HepG2 (cell line): Measurements from ENCODE around the gene GPR152. TPM values are rescaled to one million over a fixed set of nuclear protein-coding genes. Genes with fewer than 3 reads are reported as not detected.

ENCODE experiments used
- ATAC-seq: fragments of 200-7000 bp; cut with Tn5 transposase; 3 replicates; pipeline ENCODE4 v1.9.1; 2020; ENCODE audit warnings: mild to moderate bottlenecking, moderate library complexity
- BruUV-seq: library from RNA; stranded (reverse); fragments of 400-500 nt; replicated peaks from 2 replicates; lab custom pipeline; 2021; lab: Mats Ljungman, UMichigan
- CTCF ChIA-PET: fragments of 300-600 bp; formaldehyde crosslinking; extraction: SDS; loops from one replicate; lab custom pipeline; 2021; ENCODE audit warnings: low total read pairs, inconsistent platforms, low intra/inter-chr PET ratio; lab: Yijun Ruan, JAX
- POLR2A ChIA-PET: fragments of 350-600 bp; sonication (Branson Sonifier 250); formaldehyde crosslinking; loops from one replicate; lab custom pipeline; 2020; ENCODE audit warnings: antibody characterized with exemption, inconsistent platforms; lab: Yijun Ruan, JAX
- DNase-seq: peaks from one replicate; pipeline ENCODE4 v3.0.0-alpha.2; 2015; ENCODE audit warnings: low spot score
- FAIRE-seq: peaks from 3 replicates; lab custom pipeline; 2011; peaks lifted over from hg19 to GRCh38; lab: Jason Lieb, UNC
- H2AFZ ChIP-seq: one replicate; pipeline ENCODE4 v1.6.1; 2011; ENCODE audit warnings: low read length, inconsistent platforms
- H3K27ac ChIP-seq: fragments of 300-600 bp; 3 replicates; pipeline ENCODE4 v1.8.0; 2011; ENCODE audit warnings: mixed run types, mild to moderate bottlenecking, mixed read lengths, low read length, inconsistent platforms; ENCODE audit not compliant: insufficient read depth; ENCODE audit errors: extremely low read length
- H3K27me3 ChIP-seq, 2 experiments: fragments of 200-600 bp in 1 of 2; 2 replicates in 1 of 2; 3 replicates in 1 of 2; pipeline versions ENCODE4 v1.6.0 to v1.8.0; 2011; ENCODE audit warnings: low read length in 2 of 2, mild to moderate bottlenecking in 2 of 2, moderate library complexity in 2 of 2, inconsistent platforms in 1 of 2; ENCODE audit not compliant: insufficient read depth in 2 of 2, control insufficient read depth in 1 of 2
- H3K36me3 ChIP-seq, 2 experiments: fragments of 200-600 bp in 1 of 2; replicated peaks in 1 of 2; 2 replicates in 1 of 2; 3 replicates in 1 of 2; pipeline versions ENCODE4 v1.5.1 to v1.8.0; 2011; ENCODE audit warnings: low read length in 2 of 2, inconsistent platforms in 1 of 2; ENCODE audit not compliant: insufficient read depth in 2 of 2, control insufficient read depth in 1 of 2
- H3K4me1 ChIP-seq: 2 replicates; pipeline ENCODE4 v1.5.1; 2012; ENCODE audit warnings: low read length, inconsistent platforms; ENCODE audit not compliant: insufficient read depth
- H3K4me2 ChIP-seq: 2 replicates; pipeline ENCODE4 v1.6.0; 2011; ENCODE audit warnings: low read depth, low read length, inconsistent platforms
- H3K4me3 ChIP-seq, 3 experiments: fragments of 200-600 bp in 1 of 3; sonication (generic), shearing (Covaris generic) in 1 of 3; replicated peaks in 1 of 3; 2 replicates each; pipeline ENCODE4 v1.5.1; 2011 to 2016; ENCODE audit warnings: low read length in 3 of 3, inconsistent platforms in 2 of 3, low read depth in 2 of 3, mild to moderate bottlenecking in 2 of 3, control low read depth in 1 of 3, mixed read lengths in 1 of 3; ENCODE audit not compliant: insufficient read depth in 1 of 3
- H3K79me2 ChIP-seq: one replicate; pipeline ENCODE4 v1.6.1; 2011; ENCODE audit warnings: low read length, inconsistent platforms; ENCODE audit not compliant: insufficient read depth
- H3K9ac ChIP-seq: 2 replicates; pipeline ENCODE4 v1.6.0; 2011; ENCODE audit warnings: mild to moderate bottlenecking, low read depth, low read length, inconsistent platforms; ENCODE audit not compliant: insufficient read depth
- H3K9me3 ChIP-seq: 2 replicates; pipeline ENCODE4 v1.5.1; 2012; ENCODE audit warnings: mild to moderate bottlenecking, low read length
- H4K20me1 ChIP-seq: 2 replicates; pipeline ENCODE4 v1.6.0; 2011; ENCODE audit warnings: inconsistent platforms, mild to moderate bottlenecking, low read length, moderate library complexity; ENCODE audit not compliant: insufficient read depth
- AKAP8 ChIP-seq: sonication (generic); formaldehyde crosslinking; IDR thresholded peaks from 2 replicates; pipeline ENCODE4 v1.5.1; 2020; ENCODE audit warnings: mild to moderate bottlenecking, missing genetic modification reagents
- ARNT ChIP-seq: fragments of 450-650 bp; IDR thresholded peaks from 2 replicates; pipeline ENCODE4 v1.6.1; 2017
- FOXA1 ChIP-seq, 2 experiments: fragments of 450-650 bp in 1 of 2; sonication (generic) in 1 of 2; formaldehyde crosslinking in 1 of 2; IDR thresholded peaks; 2 replicates each; pipeline versions ENCODE4 v1.4.0 to v1.6.1; 2016 to 2020; ENCODE audit warnings: missing genetic modification reagents in 1 of 2
- FOXA3 ChIP-seq: IDR thresholded peaks from 2 replicates; pipeline ENCODE4 v1.6.1; 2016; ENCODE audit warnings: missing genetic modification reagents, missing compliant biosample characterization
- FOXK1 ChIP-seq: sonication (generic); formaldehyde crosslinking; IDR thresholded peaks from 2 replicates; pipeline ENCODE4 v1.4.0; 2020; ENCODE audit warnings: low read depth, missing genetic modification reagents, borderline replicate concordance
- FOXO1 ChIP-seq: sonication (generic); formaldehyde crosslinking; IDR thresholded peaks from 2 replicates; pipeline ENCODE4 v1.4.0; 2020; ENCODE audit warnings: missing genetic modification reagents
- GATAD2A ChIP-seq: IDR thresholded peaks from 2 replicates; pipeline ENCODE4 v1.6.1; 2016
- KDM2A ChIP-seq: sonication (generic); formaldehyde crosslinking; IDR thresholded peaks from 2 replicates; pipeline ENCODE4 v1.4.0; 2020; ENCODE audit warnings: low read depth, missing genetic modification reagents, borderline replicate concordance
- MAFF ChIP-seq: IDR thresholded peaks from 2 replicates; pipeline ENCODE4 v1.6.1; 2011; ENCODE audit warnings: low read depth, low read length, improper control_type of control experiment
- MAZ ChIP-seq, 2 experiments: sonication (generic) in 1 of 2; formaldehyde crosslinking in 1 of 2; IDR thresholded peaks; 2 replicates each; pipeline versions ENCODE4 v1.5.0 to v1.6.1; 2012 to 2020; ENCODE audit warnings: low read depth in 2 of 2, mild to moderate bottlenecking in 2 of 2, borderline replicate concordance in 1 of 2, improper control_type of control experiment in 1 of 2, low read length in 1 of 2, missing genetic modification reagents in 1 of 2, moderate library complexity in 1 of 2
- NFYB ChIP-seq: sonication (generic); formaldehyde crosslinking; IDR thresholded peaks from 2 replicates; pipeline ENCODE4 v1.4.0; 2020; ENCODE audit warnings: missing genetic modification reagents
- NFYC ChIP-seq: IDR thresholded peaks from 2 replicates; pipeline ENCODE4 v1.6.1; 2016; ENCODE audit warnings: missing genetic modification reagents, missing compliant biosample characterization
- PCBP1 ChIP-seq: fragments of 200-400 bp; formaldehyde crosslinking; IDR thresholded peaks from 2 replicates; pipeline ENCODE4 v1.6.1; 2017; ENCODE audit warnings: mild to moderate bottlenecking, low read depth, low read length, borderline replicate concordance
- RARG ChIP-seq: sonication (generic); formaldehyde crosslinking; IDR thresholded peaks from 2 replicates; pipeline ENCODE4 v1.4.0; 2020; ENCODE audit warnings: low read depth, mild to moderate bottlenecking, missing genetic modification reagents
- RFXAP ChIP-seq: sonication (generic); formaldehyde crosslinking; IDR thresholded peaks from 2 replicates; pipeline ENCODE4 v1.4.0; 2020; ENCODE audit warnings: missing genetic modification reagents, borderline replicate concordance
- SP2 ChIP-seq: sonication (generic); formaldehyde crosslinking; IDR thresholded peaks from 2 replicates; pipeline ENCODE4 v1.5.1; 2020; ENCODE audit warnings: mild to moderate bottlenecking, missing genetic modification reagents
- YEATS2 ChIP-seq: sonication (generic); formaldehyde crosslinking; IDR thresholded peaks from 2 replicates; pipeline ENCODE4 v1.4.0; 2020; ENCODE audit warnings: missing genetic modification reagents, borderline replicate concordance
- ZNF557 ChIP-seq: sonication (generic); formaldehyde crosslinking; IDR thresholded peaks from 2 replicates; pipeline ENCODE4 v1.4.0; 2020; ENCODE audit warnings: missing genetic modification reagents
- ZNF614 ChIP-seq: IDR thresholded peaks from 2 replicates; pipeline ENCODE4 v1.6.1; 2018; ENCODE audit warnings: missing biosample characterization, missing genetic modification reagents, inconsistent platforms, borderline replicate concordance
- WGBS: methylation state at CpG from one replicate; pipeline ENCODE4 v1.1.6; 2017; ENCODE audit warnings: low lambda C conversion rate; 5-methylcytosine and 5-hydroxymethylcytosine counted together
- in situ Hi-C: cut with HindIII; loops from 2 replicates; pipeline ENCODE4 v1.10.0; 2017; ENCODE audit warnings: low pct_unique_long_range_greater_than_20kb; ENCODE audit not compliant: extremely low pct_ligation_motif_present
- intact Hi-C: fragments of 100-400 bp; cut with micrococcal nuclease; formaldehyde crosslinking; loops from one replicate; pipeline ENCODE4 v1.10.0; 2022; ENCODE audit not compliant: unreplicated experiment
- polyA plus RNA-seq, 8 experiments: library from polyadenylated mRNA; depleted of rRNA in 3 of 8; stranded (reverse) in 7 of 8; unstranded in 1 of 8; fragments of >200 nt; fragmentation: Illumina TruSeq in 4 of 8; extraction: Trizol in 4 of 8; gene quantifications; 2 replicates each; pipeline versions ENCODE4 v1.2.1 to v1.2.3, GENCODE V29; 2011 to 2016; ENCODE audit warnings: low read depth in 4 of 8, missing spikeins in 1 of 8, mixed read lengths in 1 of 8; ENCODE audit not compliant: insufficient read depth in 1 of 8
- total RNA-seq, 5 experiments: library from RNA; depleted of rRNA; stranded (reverse); fragments of >200 nt; fragmentation: Illumina TruSeq; extraction: Trizol; gene quantifications; 2 replicates each; pipeline ENCODE4 v1.2.3, GENCODE V29; 2016; ENCODE audit warnings: low read depth in 1 of 5
- TF ChIP-seq, protein P1 (sequence below): sonication (generic); formaldehyde crosslinking; IDR thresholded peaks from 2 replicates; pipeline ENCODE4 v1.5.0; 2020; ENCODE audit warnings: mild to moderate bottlenecking, missing genetic modification reagents, moderate library complexity
- TF ChIP-seq, protein P2 (sequence below): sonication (generic); formaldehyde crosslinking; IDR thresholded peaks from 2 replicates; pipeline ENCODE4 v1.8.1; 2023; ENCODE audit warnings: mild to moderate bottlenecking, missing genetic modification reagents

The GPR152 gene
- total and polyA plus RNA-seq, 2 of the 13 experiments (the other 11 are each of a cell fraction or from before 2014, with no cell fraction given) = not detected

- CTCF ChIA-PET = no interaction called here
- POLR2A ChIA-PET = no interaction called here
- Histone ChIP-seq H3K9me3 (no peaks in the 10 kb centered on the region), H3K36me3 (no peaks in the 10 kb centered on the region), H3K27me3 (peaks cover 4 to 39% of the 10 kb centered on the region in 2 experiments; a peak in 4 of 5 replicates), H3K27ac (no peak overlapping the region), H3K4me1 (peaks cover 58% of the 10 kb centered on the region), H3K4me3 (peak overlapping the region in 2 of 3 experiments; percentile 12 to 56; a peak in 2 of 6 replicates), H3K4me2 (peak overlapping the region; percentile 74), H3K79me2 (no peaks in the 10 kb centered on the region), H2AFZ (no peak overlapping the region), H3K9ac (no peak overlapping the region; the same call in 1 of the 2 replicates), H4K20me1 (no peaks in the 10 kb centered on the region)
- 7% methylated on average over 5 of the region's 13 CpGs for WGBS
- peak; percentile 75 for TF ChIP-seq SP2 (CRISPR knock-in tag)
- TF ChIP-seq GATAD2A (CRISPR knock-in tag) = 0 out of 2 replicates have a peak, but pooled peaks have one; percentile 17
- 0 out of 2 replicates have a peak, but pooled peaks have one; percentile 21 for TF ChIP-seq KDM2A (CRISPR knock-in tag)
- TF ChIP-seq, protein P1, sequence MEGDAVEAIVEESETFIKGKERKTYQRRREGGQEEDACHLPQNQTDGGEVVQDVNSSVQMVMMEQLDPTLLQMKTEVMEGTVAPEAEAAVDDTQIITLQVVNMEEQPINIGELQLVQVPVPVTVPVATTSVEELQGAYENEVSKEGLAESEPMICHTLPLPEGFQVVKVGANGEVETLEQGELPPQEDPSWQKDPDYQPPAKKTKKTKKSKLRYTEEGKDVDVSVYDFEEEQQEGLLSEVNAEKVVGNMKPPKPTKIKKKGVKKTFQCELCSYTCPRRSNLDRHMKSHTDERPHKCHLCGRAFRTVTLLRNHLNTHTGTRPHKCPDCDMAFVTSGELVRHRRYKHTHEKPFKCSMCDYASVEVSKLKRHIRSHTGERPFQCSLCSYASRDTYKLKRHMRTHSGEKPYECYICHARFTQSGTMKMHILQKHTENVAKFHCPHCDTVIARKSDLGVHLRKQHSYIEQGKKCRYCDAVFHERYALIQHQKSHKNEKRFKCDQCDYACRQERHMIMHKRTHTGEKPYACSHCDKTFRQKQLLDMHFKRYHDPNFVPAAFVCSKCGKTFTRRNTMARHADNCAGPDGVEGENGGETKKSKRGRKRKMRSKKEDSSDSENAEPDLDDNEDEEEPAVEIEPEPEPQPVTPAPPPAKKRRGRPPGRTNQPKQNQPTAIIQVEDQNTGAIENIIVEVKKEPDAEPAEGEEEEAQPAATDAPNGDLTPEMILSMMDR (CRISPR knock-in tag) = peak; percentile 38
- TF ChIP-seq FOXO1 = 0 out of 2 replicates have a peak, but pooled peaks have one; percentile 12
- TF ChIP-seq, protein P2, sequence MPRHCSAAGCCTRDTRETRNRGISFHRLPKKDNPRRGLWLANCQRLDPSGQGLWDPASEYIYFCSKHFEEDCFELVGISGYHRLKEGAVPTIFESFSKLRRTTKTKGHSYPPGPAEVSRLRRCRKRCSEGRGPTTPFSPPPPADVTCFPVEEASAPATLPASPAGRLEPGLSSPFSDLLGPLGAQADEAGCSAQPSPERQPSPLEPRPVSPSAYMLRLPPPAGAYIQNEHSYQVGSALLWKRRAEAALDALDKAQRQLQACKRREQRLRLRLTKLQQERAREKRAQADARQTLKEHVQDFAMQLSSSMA (CRISPR knock-in tag) = 0 out of 2 replicates have a peak, but pooled peaks have one; percentile 30
- TF ChIP-seq ZNF614 (CRISPR knock-in tag) = 0 out of 2 replicates have a peak, but pooled peaks have one; percentile 15
- no peak for TF ChIP-seq ARNT
- TF ChIP-seq FOXA1 (IDR thresholded peaks at IDR 0.05) = no peak
- 0 out of 2 replicates have a peak, but pooled peaks have one; percentile 37 for TF ChIP-seq FOXA1 (CRISPR knock-in tag; IDR thresholded peaks at IDR 0.05)
- TF ChIP-seq ZNF557 = no peak
- TF ChIP-seq RFXAP (CRISPR knock-in tag) = 0 out of 2 replicates have a peak, but pooled peaks have one; percentile 27
- no peak for TF ChIP-seq MAZ (IDR thresholded peaks at IDR 0.05; ENCODE audit: borderline replicate concordance, low read depth, low read length)
- TF ChIP-seq MAZ (CRISPR knock-in tag; IDR thresholded peaks at IDR 0.05; ENCODE audit: low read depth) = no peak
- peak; percentile 69 for TF ChIP-seq NFYC (CRISPR knock-in tag)
- TF ChIP-seq NFYB = peak; percentile 67
- TF ChIP-seq FOXK1 (CRISPR knock-in tag) = peak; percentile 29; the same call in 1 of the 2 replicates
- TF ChIP-seq FOXA3 (CRISPR knock-in tag) = peak; percentile 55
- TF ChIP-seq AKAP8 (CRISPR knock-in tag) = no peak
- TF ChIP-seq PCBP1 = 0 out of 2 replicates have a peak, but pooled peaks have one; percentile 63
- TF ChIP-seq MAFF = no peak
- TF ChIP-seq YEATS2 (CRISPR knock-in tag) = 0 out of 2 replicates have a peak, but pooled peaks have one; percentile 50
- no peak for TF ChIP-seq RARG (CRISPR knock-in tag)
- no TSS peak for BruUV-seq
- in situ Hi-C loops = no loop called here
- intact Hi-C loops = no loop called here
- peak; percentile 64 for ATAC-seq
- FAIRE-seq = no peak
- peak; percentile 61 for DNase-seq
Observed at GRCh38 chr11:67409781-67410368, 42.7 kb downstream of the GPR152 start.
